ENCODE results near the gene MUC2. TPM values are rescaled to one million over a fixed set of nuclear protein-coding genes. Genes with fewer than 3 reads are reported as not detected.

Gene MUC2
- total and polyA plus RNA-seq, 9 of the 15 experiments (the other 6 are each of a cell fraction or from before 2014, with no cell fraction given): under 0.01 to 0.18 TPM; not detected in 7

DNA sequence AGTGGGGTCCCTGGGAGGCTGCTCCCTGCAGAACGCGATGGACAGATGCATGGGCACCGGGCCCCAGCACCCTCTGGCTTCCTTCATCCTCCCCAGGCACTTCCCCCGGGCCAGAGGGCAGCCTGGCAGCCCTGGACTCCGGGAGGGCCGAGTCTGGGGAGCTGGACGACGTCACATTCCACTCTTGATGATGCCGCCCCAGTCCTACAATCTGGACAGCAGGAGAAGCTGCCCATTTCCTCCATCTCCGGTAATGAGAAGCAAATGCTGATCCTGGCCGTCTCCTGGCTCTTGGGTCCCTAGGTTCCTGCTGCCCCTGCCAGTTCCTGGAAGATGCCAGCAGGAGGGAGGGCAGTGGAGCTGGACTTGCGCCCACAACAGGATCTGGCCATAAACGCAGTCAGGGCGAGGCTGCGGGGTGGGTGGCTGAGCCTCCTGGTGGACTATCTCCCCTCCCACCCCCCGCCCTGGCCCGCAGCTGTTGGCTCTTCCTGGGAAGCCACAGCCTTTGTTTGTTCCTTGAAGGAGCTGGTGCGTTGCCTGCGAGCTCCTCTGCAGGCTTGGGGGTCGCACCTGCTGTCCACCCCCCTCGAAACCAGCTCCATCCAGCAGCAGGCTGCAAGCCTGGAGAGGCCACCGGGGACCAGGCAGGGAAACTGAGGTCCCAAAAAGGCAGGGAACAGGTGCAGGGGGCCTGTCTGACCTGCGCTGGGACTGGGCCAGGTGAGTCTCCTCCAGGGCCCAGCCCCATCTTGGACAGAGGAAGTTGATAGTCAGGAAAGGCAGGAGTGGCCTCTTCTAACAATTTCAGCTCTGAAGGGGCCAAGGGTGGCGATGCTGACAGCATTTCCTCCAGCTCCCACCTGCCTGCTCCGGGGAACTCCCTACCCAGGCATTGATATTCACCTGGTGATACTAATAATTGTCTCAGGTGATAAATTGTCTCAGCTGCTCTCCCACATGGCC is 20.2 kb upstream of the MUC2 start:
- ChIA-PET CTCF (ENCODE audit: low intra/inter-chr PET ratio) (interaction anchor here (0.6 to 1.3 kb wide), 2 partner anchors 203 to 730 kb away, joined by 3 to 4 read pairs; no protein-coding TSS in a partner anchor), POLR2A (interaction anchor here (0.6 to 0.7 kb wide), 4 partner anchors 11 to 558 kb away, joined by 4 to 6 read pairs (median 4); no protein-coding TSS in a partner anchor)
- FAIRE-seq (no peak), ATAC-seq (no peak), DNase-seq (ENCODE audit: extremely low read depth in 1 of 4, low spot score in 3 of 4) (no peak)
- no peaks in the 10 kb centered on the region for H3K9me1 ChIP-seq (ENCODE audit: control insufficient read depth, insufficient read depth, low read length)
- intact Hi-C loops (cut with micrococcal nuclease) (loop anchor here (5.0 kb wide), 1 partner anchor 207 kb away; no protein-coding TSS in a partner anchor), in situ Hi-C loops (cut with MboI) (no loop called here)
- peaks cover 17% of the 10 kb centered on the region; the same call in 1 of the 2 replicates for H4K20me1 ChIP-seq (replicated peaks; ENCODE audit: control insufficient read depth, insufficient read depth, low read length)
- H3K9ac ChIP-seq (ENCODE audit: insufficient read depth in 1 of 2, low read depth in 2 of 2, low read length in 2 of 2): no peak overlapping the region
- no peak overlapping the region for H3K4me2 ChIP-seq (ENCODE audit: insufficient read depth, low read length)
- H3K36me3 ChIP-seq (ENCODE audit: control insufficient read depth, insufficient read depth, low read length): no peaks in the 10 kb centered on the region
- 3% methylated on average over 23 of the region's 25 CpGs for WGBS (ENCODE audit: insufficient coverage, low coverage, missing lambda C conversion rate)
- no peaks in the 10 kb centered on the region for H3K9me3 ChIP-seq (replicated peaks; ENCODE audit: control insufficient read depth, insufficient read depth, low read depth, low read length)
- no TSS peak for BruUV-seq (replicated peaks)
- H3K27me3 ChIP-seq (ENCODE audit: control insufficient read depth in 2 of 2, insufficient read depth in 2 of 2, low read length in 2 of 2): peaks cover 40 to 94% of the 10 kb centered on the region in 2 experiments
- no peak overlapping the region for H3K27ac ChIP-seq (ENCODE audit: extremely low read depth, low read depth, low read length)
- peaks cover 0 to 53% of the 10 kb centered on the region in 2 experiments; a peak in 3 of 5 replicates for H3K4me1 ChIP-seq (replicated peaks in 1 of 2; ENCODE audit: control insufficient read depth in 2 of 2, insufficient read depth in 2 of 2, low read length in 2 of 2)
- no peak overlapping the region for H2AFZ ChIP-seq (ENCODE audit: low read depth, low read length)
- H3K79me2 ChIP-seq (ENCODE audit: control insufficient read depth, insufficient read depth, low read length): no peaks in the 10 kb centered on the region
- H3K4me3 ChIP-seq: no peak overlapping the region
- no peak for TF ChIP-seq ZC3H8 (IDR thresholded peaks at IDR 0.05)
- TF ChIP-seq TRIM25 (IDR thresholded peaks at IDR 0.05; ENCODE audit: borderline replicate concordance): no peak
- no peak for TF ChIP-seq NFYB (IDR thresholded peaks at IDR 0.05; ENCODE audit: extremely low read depth, insufficient read length)
- no peak for TF ChIP-seq ZC3H11A (IDR thresholded peaks at IDR 0.05; ENCODE audit: low read depth, low read length)
- TF ChIP-seq ZHX1 (conservative IDR thresholded peaks at IDR 0.05; ENCODE audit: low read length): no peak
- TF ChIP-seq, protein P1, sequence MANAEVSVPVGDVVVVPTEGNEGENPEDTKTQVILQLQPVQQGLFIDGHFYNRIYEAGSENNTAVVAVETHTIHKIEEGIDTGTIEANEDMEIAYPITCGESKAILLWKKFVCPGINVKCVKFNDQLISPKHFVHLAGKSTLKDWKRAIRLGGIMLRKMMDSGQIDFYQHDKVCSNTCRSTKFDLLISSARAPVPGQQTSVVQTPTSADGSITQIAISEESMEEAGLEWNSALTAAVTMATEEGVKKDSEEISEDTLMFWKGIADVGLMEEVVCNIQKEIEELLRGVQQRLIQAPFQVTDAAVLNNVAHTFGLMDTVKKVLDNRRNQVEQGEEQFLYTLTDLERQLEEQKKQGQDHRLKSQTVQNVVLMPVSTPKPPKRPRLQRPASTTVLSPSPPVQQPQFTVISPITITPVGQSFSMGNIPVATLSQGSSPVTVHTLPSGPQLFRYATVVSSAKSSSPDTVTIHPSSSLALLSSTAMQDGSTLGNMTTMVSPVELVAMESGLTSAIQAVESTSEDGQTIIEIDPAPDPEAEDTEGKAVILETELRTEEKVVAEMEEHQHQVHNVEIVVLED (CRISPR knock-in tag; IDR thresholded peaks at IDR 0.05): no peak
- no peak for TF ChIP-seq ZNF780A (CRISPR knock-in tag; IDR thresholded peaks at IDR 0.05)
- no peak for TF ChIP-seq ILF3 (IDR thresholded peaks at IDR 0.05; ENCODE audit: borderline replicate concordance)
- TF ChIP-seq NFXL1 (CRISPR knock-in tag; IDR thresholded peaks at IDR 0.05): no peak
- no peak for TF ChIP-seq PTTG1 (tag; IDR thresholded peaks at IDR 0.05; ENCODE audit: low read depth)
- no peak for TF ChIP-seq U2AF2 (optimal IDR thresholded peaks at IDR 0.05; ENCODE audit: low read depth, low read length)
- TF ChIP-seq, protein P2, sequence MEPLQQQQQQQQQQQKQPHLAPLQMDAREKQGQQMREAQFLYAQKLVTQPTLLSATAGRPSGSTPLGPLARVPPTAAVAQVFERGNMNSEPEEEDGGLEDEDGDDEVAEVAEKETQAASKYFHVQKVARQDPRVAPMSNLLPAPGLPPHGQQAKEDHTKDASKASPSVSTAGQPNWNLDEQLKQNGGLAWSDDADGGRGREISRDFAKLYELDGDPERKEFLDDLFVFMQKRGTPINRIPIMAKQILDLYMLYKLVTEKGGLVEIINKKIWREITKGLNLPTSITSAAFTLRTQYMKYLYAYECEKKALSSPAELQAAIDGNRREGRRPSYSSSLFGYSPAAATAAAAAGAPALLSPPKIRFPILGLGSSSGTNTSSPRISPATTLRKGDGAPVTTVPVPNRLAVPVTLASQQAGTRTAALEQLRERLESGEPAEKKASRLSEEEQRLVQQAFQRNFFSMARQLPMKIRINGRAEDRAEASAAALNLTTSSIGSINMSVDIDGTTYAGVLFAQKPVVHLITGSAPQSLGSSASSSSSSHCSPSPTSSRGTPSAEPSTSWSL (CRISPR knock-in tag; IDR thresholded peaks at IDR 0.05; ENCODE audit: borderline replicate concordance): no peak
- TF ChIP-seq RFX1 (IDR thresholded peaks at IDR 0.05): no peak
